HG02852 (cell line): ENCODE data around the gene AIRE.
"Not testable (repeated sequence)": the region's sequence is repeated elsewhere in the genome, so short reads cannot be mapped to it uniquely, and the experiment has no call there.

Experiments
- ATAC-seq: cut with Tn5 transposase; IDR thresholded peaks from one replicate; pipeline ENCODE4 v1.9.1; 2021; ENCODE audit warnings: mild to moderate bottlenecking, moderate library complexity; ENCODE audit not compliant: unreplicated experiment

Gene AIRE

DNA sequence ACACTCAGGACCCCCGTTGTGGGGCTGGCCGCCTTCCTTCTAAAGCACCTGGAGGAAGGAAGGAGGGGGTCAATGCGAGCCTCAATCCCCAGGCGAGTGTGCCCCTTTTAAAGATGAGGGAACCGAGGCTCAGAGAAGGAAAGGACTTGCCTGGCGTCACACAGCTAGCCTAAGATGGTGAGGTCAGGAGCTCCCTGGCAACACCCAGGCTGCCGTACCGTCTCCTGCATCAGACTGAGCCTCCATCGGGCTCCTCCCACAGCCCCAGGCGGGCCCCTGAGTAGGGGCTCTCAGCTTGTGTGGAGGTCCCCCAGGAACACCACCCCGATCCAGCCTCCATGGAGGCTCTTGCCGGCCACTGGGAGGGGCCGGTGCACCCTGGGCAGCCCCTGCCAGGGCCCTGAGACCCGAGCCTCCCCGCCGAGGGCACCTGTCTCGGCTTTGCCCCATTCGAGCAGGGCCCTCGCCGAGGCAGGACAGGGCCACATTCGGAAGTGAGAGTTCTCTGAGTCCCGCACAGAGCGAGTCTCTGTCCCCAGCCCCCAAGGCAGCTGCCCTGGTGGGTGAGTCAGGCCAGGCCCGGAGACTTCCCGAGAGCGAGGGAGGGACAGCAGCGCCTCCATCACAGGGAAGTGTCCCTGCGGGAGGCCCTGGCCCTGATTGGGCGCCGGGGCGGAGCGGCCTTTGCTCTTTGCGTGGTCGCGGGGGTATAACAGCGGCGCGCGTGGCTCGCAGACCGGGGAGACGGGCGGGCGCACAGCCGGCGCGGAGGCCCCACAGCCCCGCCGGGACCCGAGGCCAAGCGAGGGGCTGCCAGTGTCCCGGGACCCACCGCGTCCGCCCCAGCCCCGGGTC lies at the start of gene AIRE:
AIRE (plus strand) TSS at position 739 of the 855 bp plus-strand sequence. CDS start 131 bp downstream, outside the sequence.
- no peak for ATAC-seq

DNA sequence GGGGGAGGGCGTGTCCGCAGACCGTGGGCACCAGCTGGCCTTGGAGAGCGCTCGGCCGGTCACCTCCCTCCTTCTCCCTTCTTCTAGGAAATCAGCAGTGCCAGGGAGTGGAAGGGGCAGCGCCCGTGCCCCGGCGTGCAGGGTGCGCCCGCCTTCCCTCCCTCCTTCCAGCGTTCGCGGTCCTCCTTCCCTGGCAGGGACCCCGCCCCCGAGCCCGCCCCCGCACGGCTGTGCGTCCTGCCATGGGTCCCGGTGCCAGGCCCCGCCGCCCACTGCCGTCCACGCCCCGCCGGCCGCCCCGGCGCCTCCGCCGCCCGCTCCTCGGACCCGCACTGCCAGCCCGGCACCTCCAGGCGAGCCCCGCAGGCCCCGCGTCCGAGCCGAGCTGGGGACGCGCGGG lies 45.3 kb upstream of the AIRE start:
- not testable (repeated sequence) for ATAC-seq

DNA sequence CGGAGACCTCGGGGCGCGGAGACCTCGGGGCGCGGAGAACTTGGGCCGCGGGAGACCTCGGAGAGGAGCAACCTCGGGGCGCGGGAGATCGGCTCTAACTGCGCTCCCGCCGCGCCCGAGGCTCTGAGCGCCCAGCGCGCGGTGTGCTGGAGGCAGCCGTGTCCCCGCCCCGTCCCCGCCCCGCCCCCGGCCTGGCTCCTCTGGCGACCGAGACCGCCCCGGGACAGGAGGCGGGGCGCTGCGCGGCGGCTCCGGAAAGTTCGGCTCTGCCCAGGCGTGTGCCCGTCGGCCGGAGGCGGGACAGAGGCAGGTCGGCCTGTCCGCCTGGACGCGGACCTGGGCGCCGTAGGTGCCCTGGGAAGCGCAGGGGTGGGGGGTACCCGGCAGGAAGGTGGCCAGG lies 44.8 kb upstream of the AIRE start, which contains the start of gene ICOSLG:
ICOSLG (minus strand) TSS at position 102 of the 400 bp plus-strand sequence. CDS start 126 bp downstream, outside the sequence.
- peak; percentile 31 for ATAC-seq

DNA sequence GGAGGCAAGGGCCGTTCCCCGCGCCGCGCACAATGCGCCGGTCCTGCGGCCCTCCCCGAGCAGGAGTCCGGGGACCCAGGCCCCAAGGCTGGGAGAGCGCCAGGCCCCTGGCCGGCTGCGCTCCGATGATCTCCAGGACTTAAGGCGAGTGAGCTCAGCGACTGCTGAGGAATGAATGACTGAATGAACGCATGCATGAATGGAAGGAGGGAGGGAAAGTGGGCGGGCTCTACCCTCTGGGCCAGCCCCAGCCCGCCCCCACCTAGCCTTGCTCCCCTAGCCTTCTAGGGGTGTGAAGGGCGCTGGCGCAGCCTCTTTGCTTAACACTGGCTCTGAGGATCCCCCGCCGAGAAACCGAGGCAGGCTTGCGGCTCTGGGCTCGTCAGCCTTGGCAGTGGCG lies 44.4 kb upstream of the AIRE start:
- peak; percentile 38 for ATAC-seq

DNA sequence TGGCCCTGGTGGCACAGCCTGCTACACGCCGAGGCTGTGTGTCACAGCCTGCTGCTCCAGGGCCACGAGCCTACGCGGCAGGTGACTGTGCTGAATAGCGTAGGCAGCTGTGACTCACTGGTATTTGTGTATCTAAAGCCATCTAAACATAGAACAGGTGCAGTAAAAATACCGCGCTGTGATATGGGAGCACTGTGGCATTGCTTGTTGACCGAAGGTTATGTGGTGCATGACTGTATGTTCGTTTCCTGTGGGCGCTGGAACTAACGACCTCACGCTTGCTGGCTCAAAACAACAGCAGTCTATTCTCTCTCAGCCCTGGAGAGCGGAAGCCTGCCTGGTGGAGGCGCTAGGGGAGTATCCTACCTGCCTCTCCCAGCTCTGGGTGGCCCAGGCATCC lies 41.7 kb upstream of the AIRE start:
- ATAC-seq: peak; percentile 40

DNA sequence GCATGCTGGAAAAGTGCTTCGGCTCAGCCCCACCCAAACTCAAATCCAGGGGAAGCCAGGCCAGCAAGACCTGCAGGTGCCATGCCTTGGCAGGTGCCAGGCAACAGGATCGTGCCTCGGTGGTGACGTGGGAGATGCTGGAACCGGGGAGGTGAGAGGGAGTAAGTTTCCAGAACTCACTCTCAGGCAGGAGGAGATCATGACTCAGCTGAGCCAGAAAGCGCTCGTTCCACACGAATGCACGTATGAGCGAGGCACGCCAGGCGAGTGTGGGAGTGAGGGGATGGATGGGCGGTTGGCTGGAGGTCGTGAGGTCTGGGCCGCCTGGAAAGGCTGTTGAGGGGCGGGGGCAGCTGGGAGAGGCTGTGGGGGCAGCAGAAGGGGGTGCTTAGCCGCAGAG lies 37.8 kb upstream of the AIRE start:
- not testable (repeated sequence) for ATAC-seq

DNA sequence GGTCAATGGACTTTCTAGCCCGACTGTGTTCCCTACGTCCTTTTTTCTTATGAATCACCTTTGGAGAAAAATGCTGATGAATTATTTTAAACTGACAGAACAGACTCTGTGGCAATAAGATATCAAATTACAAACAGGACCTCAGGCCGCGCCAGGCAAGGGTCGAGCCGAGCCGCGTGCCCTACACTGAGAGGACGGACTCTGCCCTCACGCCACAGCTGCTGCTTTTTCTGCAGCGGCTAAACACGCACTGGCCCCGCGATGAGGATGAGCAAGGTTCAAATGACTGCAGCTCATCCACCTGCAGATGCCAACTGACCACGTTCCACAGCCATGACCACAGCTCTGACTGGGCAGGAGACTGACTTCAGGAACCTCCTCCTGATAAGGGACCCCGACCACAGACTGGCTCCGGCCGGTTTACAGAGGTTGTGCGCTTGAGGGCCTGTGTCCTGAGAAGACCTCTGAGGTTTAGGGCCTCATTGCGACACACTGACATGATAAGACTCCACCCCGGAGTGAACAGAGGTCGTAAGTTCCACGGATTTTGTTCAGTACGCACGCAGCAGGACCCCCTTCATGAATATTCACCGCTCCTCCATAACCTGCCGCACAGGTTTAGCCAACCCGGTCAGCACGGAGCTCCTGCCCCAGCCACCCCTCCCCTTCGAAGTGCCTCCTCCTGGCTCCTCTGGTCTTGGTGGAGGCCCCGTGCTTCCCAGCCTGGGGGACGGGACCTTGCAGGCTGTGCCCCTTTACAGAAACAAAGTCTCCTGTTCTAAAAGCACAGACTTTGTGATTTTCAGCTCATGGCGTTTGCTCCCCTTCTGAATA lies 36.3 kb upstream of the AIRE start:
- ATAC-seq: not testable (repeated sequence)

DNA sequence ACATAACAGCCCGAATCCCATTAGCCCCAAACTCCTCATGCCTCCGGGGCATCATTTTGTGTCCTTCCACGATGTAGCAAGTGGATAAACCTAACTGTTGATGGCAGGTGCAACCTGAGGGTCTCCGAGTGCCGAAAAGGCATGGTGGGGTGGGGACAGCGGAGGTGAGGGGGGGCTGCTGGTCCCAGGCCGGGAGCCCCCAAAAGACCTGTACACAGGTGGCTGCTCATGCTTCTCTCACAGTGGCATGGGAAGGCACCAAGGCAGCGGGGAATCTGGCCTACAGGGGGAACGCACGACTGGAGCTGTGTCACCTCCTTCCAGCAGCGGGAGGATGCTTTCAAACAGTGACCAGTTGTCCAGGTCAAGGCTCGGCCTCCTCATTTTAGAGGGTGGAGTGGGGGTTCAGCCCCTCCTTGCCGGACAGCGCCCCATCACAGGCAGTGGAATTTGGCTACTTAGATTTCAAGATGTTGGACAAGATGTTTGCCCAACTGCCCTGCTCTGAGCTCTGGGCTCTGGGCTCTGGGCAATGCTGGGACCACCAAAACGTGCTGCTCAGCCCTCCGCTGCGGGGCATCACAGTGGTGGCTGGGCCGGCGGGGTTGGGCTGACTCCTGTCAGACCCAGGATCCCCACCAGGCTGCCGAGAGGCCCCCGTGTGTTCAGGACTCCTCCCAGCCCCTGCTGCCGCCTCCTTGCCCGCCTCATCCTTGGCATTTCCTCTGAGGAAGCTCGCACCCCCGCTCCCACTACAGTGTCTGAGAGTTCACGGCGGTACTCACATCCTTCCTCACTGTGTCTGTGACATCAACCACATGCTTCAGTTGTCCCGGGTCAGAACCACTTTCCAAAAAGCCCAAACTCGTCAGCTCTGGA lies 31.6 kb upstream of the AIRE start:
- no peak for ATAC-seq

DNA sequence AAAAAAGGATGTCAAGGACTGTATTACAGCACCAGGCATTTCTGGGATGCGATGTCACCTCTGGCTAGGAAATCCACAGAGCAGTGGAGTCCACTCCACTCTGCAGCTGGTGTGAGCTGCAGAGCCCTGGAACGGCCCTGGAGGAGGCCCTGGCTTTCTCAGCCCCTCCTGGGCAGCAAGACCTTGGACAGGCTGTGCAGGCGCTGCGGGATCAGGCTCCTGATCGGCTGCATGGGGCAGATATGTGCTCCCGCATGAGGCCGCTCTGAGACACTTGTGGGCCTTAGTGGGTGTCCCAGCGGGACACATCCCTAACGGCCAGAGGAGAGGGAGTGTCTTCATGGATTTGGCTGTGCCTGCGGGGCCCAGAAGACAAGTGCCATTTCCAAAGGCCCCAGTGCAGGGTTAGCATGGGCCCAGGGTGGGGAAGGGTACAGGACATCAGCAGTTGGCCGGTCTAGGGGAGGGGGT lies 30.1 kb upstream of the AIRE start:
- ATAC-seq: no peak

DNA sequence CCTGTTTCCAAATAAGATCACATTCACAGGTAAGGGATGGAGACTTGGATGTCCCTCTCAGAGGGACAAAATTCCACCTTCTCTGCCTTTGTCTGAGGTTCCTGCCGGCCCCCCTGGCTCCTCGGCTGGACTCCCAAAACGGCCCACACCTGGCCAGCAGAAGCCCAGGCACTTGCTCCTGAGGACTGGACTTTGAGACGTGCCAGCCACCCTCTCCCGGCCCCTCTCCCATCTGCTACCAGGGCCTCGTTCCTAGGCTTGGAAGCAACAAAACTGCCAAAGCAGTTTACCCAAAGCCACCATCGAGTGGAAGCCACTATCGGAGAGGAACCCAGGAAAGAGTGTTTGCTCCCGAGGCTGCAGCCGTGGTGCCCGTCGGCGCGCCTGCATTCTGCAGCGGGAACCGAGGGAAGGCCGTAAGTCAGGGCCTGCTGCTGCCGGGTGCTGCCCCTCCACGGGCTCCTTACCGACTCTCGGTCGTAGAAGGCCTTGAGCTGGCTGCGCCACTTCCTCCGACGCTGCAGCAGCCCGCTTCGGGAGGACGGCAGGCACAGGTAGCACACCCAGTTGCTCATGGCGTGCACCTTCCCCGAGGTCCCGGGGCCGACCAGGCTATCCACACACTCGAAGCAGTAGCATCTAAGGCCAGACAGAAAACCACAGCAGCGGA lies 27.5 kb upstream of the AIRE start:
- ATAC-seq: no peak

DNA sequence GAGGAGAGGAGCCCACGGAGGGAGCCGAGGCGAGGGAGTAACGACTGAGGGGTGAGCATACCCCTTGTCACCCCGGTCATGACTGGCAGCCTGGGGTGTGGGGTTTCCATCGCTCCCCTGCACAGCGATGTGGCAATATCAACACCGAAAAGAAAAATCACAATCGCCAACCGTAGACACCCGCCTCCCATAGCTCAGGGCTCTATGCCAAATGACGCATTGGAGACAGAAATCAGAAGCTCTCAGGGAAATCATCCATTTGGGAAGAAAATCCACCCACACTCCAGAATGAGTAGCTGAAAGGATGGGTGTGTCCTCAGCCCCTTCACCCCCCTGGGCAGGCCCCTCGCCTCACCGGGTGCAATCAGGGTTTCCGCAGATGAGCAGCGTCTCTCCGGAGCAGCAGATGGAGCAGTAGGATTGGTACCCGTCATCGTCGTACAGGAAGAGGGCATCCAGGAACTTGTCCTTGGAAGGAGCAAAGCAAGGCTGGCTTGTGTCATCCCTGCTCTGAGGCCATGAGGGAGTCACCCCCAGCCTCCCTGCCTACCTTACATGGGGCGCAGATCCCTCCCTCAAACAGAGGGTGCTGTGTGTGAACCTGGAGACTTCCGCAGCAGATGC lies 26.5 kb upstream of the AIRE start:
- no peak for ATAC-seq

DNA sequence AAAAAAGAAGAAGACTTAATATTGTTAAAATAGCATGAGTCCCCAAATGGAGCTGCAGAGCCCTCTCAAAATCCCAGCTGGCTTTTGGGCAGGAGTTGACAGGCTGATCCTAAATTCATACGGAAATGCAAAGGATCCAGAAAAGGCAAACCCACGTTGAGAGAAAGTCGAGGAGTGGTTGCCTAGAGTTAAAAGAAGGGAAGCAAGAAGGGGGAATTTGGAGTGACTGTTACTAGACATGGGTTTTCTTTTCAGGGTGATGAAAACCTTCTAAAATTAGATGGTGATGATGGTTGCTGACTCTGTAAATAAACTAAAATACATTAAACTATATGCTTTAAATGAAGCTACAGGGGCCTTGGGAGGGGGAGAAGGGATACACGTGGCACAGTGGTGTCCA lies 25.6 kb upstream of the AIRE start:
- ATAC-seq: no peak

DNA sequence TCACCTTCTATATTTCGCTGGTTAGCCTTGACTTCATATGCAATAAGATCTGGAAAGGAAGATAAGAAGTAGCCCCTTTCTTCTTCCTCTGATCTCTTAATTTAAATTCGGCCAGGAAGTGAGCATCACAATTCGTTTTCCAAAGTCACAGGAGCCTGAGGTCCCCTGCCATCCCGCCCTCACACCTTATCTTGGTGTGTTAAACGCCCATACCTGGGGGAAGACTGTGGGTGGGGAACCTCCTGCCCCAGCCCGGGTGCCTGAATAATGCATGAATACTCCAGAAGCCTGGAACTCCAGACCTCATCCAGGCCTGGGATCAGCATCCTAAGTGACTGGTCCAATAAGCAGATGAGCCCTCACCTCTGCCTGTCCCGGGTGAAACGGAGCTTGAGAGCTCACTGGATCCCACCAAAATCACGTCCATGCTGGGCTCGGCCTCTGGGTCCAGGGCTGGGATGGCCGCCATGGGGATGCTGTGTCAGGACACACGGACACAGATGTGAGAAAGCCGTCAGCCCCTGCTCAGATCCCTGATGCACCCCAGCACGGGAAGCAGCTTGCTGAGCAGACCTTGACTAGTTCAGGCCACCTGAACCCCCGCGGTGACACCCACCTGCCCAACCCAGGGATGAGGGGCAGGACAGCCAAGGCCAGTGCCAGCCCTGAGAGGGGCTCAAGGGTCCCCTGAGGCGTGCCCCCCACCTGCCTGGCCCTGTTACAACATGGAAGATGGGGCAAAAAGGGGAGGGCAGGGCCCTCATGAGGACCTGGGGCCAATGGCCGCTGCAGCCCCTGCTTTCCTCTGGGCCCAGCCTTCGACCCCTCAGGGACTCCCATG lies 24.7 kb upstream of the AIRE start:
- no peak for ATAC-seq

DNA sequence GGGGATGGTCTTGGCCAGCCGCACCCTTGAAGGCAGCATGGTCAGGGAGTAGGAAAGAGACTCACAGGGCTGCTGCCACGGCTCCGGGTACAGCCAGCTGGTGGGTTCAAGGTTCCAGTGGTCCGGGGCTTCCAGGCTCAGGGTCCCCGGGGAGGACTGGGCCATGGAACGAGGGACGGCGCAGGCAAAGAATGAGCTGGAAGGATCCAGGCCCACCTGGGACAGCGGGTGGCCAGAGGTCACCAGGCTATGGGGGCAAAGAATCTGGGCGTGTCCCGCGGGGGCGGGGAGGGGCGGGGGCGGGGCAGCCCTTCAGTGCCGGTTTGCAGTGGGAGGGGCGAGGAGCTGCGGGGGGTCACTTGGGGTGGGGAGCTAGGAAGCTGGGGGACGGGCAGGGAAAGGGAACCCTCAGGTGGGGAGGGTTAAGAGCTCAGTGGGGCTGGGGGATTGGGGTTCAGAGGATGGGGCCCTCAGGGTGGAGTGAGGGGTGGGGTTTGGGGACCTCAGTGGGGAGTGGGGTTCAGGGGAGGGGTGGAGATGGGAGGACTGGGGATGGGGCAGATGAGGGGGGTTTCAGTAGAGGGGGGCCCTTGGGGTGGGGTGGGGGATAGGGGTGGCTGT lies 23.9 kb upstream of the AIRE start, which contains the start of gene DNMT3L:
DNMT3L (minus strand) TSS at position 223 of the 621 bp plus-strand sequence. CDS start 638 bp downstream, outside the sequence.
- ATAC-seq: no peak

DNA sequence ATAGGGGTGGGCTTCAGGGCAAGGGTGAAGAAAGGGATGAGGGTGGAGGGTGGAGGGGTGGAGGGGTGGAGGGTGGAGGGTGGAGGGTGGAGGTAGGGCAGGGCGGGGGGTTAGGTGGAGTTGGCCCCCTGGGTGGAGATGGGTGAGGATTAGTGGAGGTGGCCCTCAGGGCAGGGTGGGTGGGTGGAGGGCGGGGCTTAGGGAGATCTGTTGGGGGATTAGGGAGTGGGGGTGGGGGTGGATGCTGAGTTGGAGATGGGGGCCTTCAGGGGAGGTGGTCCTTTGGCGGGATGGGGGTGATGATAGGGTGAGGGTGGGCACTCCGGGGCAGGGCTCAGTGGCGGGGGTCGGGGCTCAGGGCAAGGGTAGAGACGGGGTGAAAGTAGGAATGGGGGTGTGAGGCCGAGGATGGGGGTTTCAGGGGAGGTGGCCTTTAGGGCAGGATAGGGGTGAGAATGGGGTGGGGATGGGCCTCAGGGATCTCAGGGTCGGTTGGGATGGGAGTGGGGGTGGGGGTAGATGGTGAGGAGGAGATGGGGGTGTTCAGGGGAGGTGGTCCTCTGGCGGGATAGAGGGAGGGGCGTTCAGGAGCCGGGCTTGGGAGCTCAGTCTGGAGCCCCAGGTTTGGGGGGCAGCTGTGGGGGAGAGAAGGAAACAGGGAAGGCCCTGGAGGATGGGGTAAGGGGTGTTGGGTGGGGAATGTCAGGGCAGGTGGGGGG lies 23.2 kb upstream of the AIRE start:
- ATAC-seq: no peak

DNA sequence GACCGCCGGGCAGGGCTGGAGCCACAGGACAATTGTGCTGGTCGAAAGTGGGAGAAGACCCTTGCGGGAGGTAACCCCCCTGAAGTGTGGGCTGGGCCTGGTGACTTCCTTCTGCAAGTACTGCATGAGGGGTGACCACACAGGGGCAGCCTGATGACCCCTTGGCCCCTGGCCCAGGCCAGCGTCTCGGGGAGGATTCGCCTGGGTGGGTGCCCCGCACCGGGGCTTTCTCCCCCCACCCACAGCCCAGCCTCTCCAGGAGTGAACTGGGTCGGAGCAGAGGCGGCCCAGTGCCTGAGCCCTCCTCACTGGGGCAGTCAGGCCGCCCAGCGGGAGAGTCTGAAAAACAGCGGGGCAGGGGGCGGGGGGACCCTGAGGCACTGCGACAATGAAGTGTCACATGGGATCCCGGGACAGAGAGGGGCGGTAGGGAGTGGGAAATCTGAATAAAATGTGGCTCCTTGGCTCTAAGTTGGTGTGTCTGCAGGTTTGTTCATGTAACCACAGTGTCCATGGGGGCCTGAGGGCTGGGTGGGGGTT lies 22.4 kb upstream of the AIRE start:
- no peak for ATAC-seq

DNA sequence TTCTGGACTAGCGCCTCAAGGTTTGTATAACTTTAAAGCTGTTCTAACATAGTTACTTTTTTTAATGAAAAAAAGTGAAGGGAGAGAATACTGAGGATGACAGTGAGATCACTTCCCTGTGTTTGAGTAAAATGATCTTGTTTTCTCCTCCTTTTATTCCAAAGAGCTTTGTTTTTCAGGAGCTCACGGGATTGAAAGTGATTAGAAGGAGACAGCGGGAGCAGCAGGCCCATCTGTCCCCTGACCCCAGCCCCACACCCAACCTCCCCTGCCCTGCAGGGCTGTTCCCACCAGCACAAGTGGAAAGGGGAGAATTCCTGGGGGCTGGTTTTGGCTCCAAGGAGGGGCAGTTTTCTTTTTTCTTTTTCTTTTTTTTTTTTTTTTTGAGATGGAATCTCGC lies 21.9 kb upstream of the AIRE start:
- ATAC-seq: no peak
